Mammary epithelial cell (primary cell): ENCODE data around the gene MMP17.

ENCODE experiments used
- CTCF ChIP-seq, 2 donors: IDR thresholded peaks in 1 of 2; conservative IDR thresholded peaks in 1 of 2; 2 replicates each; pipeline ENCODE4 v1.5.1; 2011 to 2012; ENCODE audit warnings: inconsistent platforms in 2 of 2, low read length in 2 of 2, mild to moderate bottlenecking in 2 of 2, control low read depth in 1 of 2, low read depth in 1 of 2; ENCODE audit not compliant: insufficient read depth in 1 of 2; ENCODE audit errors: extremely low read depth in 1 of 2
- EZH2 ChIP-seq: IDR thresholded peaks from 2 replicates; pipeline ENCODE4 v1.6.1; 2012; ENCODE audit warnings: low read length, inconsistent platforms, borderline replicate concordance

GRCh38 chr12:131853832-131854797 lies 25.9 kb downstream of the MMP17 start:
- no peak for TF ChIP-seq EZH2
- no peak for TF ChIP-seq CTCF (conservative IDR thresholded peaks at IDR 0.05 in 1 of 2, IDR thresholded peaks at IDR 0.05 in 1 of 2; ENCODE audit: extremely low read depth in 1 of 2, insufficient read depth in 1 of 2, low read depth in 1 of 2, low read length in 2 of 2)
